ENCODE results near the gene CDK10.

- TF ChIP-seq ZNF274 (IDR thresholded peaks at IDR 0.05; ENCODE audit: low read depth, low read length) (no peak), YY1 (IDR thresholded peaks at IDR 0.05; ENCODE audit: insufficient read depth, insufficient read length) (no peak)
Measured at GRCh38 chr16:89655062-89655643, 31.3 kb upstream of the CDK10 start.
